Panc1 (cell line): ENCODE results near the gene EFNA2.

Experiments
- POLR2AphosphoS5 ChIP-seq: IDR thresholded peaks from 2 replicates; pipeline ENCODE4 v1.6.1; 2012; ENCODE audit warnings: mild to moderate bottlenecking, low read depth, low read length, moderate library complexity
- SIN3A ChIP-seq: IDR thresholded peaks from 2 replicates; pipeline ENCODE4 v1.6.1; 2012; ENCODE audit warnings: low read depth, mild to moderate bottlenecking, low read length, moderate library complexity, borderline replicate concordance; ENCODE audit not compliant: insufficient read depth
- TCF7L2 ChIP-seq: IDR thresholded peaks from 2 replicates; pipeline ENCODE4 v1.6.1; 2011; ENCODE audit warnings: mild to moderate bottlenecking, low read depth, low read length, inconsistent platforms
- TF ChIP-seq, protein P1 (sequence below): fragments of 450-650 bp; IDR thresholded peaks from 2 replicates; pipeline ENCODE4 v1.5.1; 2017; ENCODE audit warnings: mild to moderate bottlenecking
- TF ChIP-seq, protein P2 (sequence below), 2 experiments: IDR thresholded peaks; 2 replicates each; pipeline ENCODE4 v1.6.1; 2011 to 2012; ENCODE audit warnings: low read depth in 2 of 2, control low read depth in 1 of 2, low read length in 1 of 2, mild to moderate bottlenecking in 1 of 2, moderate library complexity in 1 of 2; ENCODE audit not compliant: insufficient read depth in 1 of 2

DNA sequence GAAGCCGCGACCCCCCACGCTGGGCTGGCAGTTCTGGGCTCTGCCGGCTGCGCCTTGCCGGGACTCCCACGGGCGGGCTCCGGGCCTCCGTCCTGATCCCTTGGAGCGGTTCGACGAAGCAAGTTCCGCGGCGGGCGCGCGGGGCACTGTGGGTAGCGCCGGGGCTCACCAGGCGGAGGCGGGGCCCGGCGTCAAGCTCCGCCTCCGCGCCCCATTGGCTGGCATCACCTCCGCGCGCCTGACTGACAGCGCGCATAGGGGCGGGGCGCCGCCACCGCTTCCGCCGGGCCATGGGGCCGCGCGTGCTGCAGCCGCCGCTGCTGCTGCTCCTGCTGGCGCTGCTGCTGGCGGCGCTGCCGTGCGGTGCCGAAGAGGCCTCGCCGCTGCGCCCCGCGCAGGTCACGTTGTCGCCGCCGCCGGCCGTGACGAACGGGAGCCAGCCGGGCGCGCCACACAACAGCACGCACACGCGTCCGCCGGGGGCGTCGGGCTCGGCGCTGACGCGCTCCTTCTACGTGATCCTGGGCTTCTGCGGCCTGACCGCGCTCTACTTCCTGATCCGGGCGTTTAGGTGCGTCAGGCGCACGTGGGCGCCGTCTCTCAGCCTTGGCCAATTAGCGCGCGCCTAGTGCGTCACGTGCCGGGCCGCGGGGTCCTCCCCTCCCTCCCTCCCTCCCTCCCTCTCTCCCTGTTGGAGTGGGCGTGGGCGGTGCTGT lies 10.3 kb upstream of the EFNA2 start, which contains the start of gene FAM174C:
- TF ChIP-seq, protein P1, sequence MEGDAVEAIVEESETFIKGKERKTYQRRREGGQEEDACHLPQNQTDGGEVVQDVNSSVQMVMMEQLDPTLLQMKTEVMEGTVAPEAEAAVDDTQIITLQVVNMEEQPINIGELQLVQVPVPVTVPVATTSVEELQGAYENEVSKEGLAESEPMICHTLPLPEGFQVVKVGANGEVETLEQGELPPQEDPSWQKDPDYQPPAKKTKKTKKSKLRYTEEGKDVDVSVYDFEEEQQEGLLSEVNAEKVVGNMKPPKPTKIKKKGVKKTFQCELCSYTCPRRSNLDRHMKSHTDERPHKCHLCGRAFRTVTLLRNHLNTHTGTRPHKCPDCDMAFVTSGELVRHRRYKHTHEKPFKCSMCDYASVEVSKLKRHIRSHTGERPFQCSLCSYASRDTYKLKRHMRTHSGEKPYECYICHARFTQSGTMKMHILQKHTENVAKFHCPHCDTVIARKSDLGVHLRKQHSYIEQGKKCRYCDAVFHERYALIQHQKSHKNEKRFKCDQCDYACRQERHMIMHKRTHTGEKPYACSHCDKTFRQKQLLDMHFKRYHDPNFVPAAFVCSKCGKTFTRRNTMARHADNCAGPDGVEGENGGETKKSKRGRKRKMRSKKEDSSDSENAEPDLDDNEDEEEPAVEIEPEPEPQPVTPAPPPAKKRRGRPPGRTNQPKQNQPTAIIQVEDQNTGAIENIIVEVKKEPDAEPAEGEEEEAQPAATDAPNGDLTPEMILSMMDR, result no peak
- TF ChIP-seq POLR2AphosphoS5 (peak; percentile 87), SIN3A (0 out of 2 replicates have a peak, but pooled peaks have one; percentile 65), TCF7L2 (no peak)
- TF ChIP-seq, protein P2, sequence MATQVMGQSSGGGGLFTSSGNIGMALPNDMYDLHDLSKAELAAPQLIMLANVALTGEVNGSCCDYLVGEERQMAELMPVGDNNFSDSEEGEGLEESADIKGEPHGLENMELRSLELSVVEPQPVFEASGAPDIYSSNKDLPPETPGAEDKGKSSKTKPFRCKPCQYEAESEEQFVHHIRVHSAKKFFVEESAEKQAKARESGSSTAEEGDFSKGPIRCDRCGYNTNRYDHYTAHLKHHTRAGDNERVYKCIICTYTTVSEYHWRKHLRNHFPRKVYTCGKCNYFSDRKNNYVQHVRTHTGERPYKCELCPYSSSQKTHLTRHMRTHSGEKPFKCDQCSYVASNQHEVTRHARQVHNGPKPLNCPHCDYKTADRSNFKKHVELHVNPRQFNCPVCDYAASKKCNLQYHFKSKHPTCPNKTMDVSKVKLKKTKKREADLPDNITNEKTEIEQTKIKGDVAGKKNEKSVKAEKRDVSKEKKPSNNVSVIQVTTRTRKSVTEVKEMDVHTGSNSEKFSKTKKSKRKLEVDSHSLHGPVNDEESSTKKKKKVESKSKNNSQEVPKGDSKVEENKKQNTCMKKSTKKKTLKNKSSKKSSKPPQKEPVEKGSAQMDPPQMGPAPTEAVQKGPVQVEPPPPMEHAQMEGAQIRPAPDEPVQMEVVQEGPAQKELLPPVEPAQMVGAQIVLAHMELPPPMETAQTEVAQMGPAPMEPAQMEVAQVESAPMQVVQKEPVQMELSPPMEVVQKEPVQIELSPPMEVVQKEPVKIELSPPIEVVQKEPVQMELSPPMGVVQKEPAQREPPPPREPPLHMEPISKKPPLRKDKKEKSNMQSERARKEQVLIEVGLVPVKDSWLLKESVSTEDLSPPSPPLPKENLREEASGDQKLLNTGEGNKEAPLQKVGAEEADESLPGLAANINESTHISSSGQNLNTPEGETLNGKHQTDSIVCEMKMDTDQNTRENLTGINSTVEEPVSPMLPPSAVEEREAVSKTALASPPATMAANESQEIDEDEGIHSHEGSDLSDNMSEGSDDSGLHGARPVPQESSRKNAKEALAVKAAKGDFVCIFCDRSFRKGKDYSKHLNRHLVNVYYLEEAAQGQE (IDR thresholded peaks at IDR 0.05; ENCODE audit: insufficient read depth in 1 of 2, low read depth in 2 of 2, low read length in 1 of 2), result no peak
